Nephron progenitor cell (in vitro differentiated cells): ENCODE measurements around the gene SYNGR4.

Source experiments
- DNase-seq: peaks from one replicate; pipeline ENCODE4 v3.0.0; 2021
- H3K27ac Mint-ChIP-seq: 2 replicates; pipeline ENCODE4 v1.8.0; 2021; ENCODE audit warnings: mild to moderate bottlenecking, moderate library complexity, mixed read lengths
- H3K27me3 Mint-ChIP-seq: 2 replicates; pipeline ENCODE4 v1.8.0; 2021; ENCODE audit warnings: mild to moderate bottlenecking, low read depth, mixed read lengths; ENCODE audit not compliant: poor library complexity
- H3K36me3 Mint-ChIP-seq: 2 replicates; pipeline ENCODE4 v1.8.0; 2021; ENCODE audit warnings: low read depth, mixed read lengths
- H3K4me1 Mint-ChIP-seq: 2 replicates; pipeline ENCODE4 v1.8.0; 2021; ENCODE audit warnings: mixed read lengths
- H3K4me3 Mint-ChIP-seq: 2 replicates; pipeline ENCODE4 v1.8.0; 2021; ENCODE audit warnings: mild to moderate bottlenecking, moderate library complexity, mixed read lengths
- H3K9me3 Mint-ChIP-seq: 2 replicates; pipeline ENCODE4 v1.8.0; 2021; ENCODE audit warnings: mild to moderate bottlenecking, moderate library complexity, mixed read lengths
- CTCF ChIP-seq: fragments of 200-600 bp; sonication (generic); IDR thresholded peaks from 2 replicates; pipeline ENCODE4 v1.5.0; 2021; ENCODE audit warnings: antibody characterized with exemption

The SYNGR4 gene

GRCh38 chr19:48372904-48373303, 8.7 kb downstream of the SYNGR4 start:
- Mint-ChIP-seq H3K27me3 (peaks cover 20% of the 10 kb centered on the region), H3K4me3 (no peak overlapping the region), H3K4me1 (peaks cover 73% of the 10 kb centered on the region), H3K27ac (peak overlapping the region; percentile 83), H3K9me3 (no peaks in the 10 kb centered on the region), H3K36me3 (no peaks in the 10 kb centered on the region)
- TF ChIP-seq CTCF, result no peak
- no peak for DNase-seq

GRCh38 chr19:48373567-48373966, 9.4 kb downstream of the SYNGR4 start:
- Mint-ChIP-seq H3K36me3 (no peaks in the 10 kb centered on the region), H3K9me3 (no peaks in the 10 kb centered on the region), H3K4me3 (no peak overlapping the region), H3K27ac (peak overlapping the region; percentile 83), H3K4me1 (peaks cover 67% of the 10 kb centered on the region), H3K27me3 (peaks cover 17% of the 10 kb centered on the region)
- no peak for DNase-seq
- no peak for TF ChIP-seq CTCF

GRCh38 chr19:48378194-48378570, 14.0 kb downstream of the SYNGR4 start:
- peaks cover 42% of the 10 kb centered on the region for H3K4me1 Mint-ChIP-seq
- peaks cover 10% of the 10 kb centered on the region for H3K27me3 Mint-ChIP-seq

GRCh38 chr19:48379058-48379457, 14.9 kb downstream of the SYNGR4 start:
- no peak for DNase-seq
- Mint-ChIP-seq H3K9me3 (no peaks in the 10 kb centered on the region), H3K4me3 (no peak overlapping the region), H3K4me1 (peaks cover 41% of the 10 kb centered on the region), H3K27ac (no peak overlapping the region), H3K36me3 (peaks cover 26% of the 10 kb centered on the region), H3K27me3 (peaks cover 7% of the 10 kb centered on the region)
- TF ChIP-seq CTCF, result no peak

More at GRCh38 chr19:48378194-48378570, 14.0 kb downstream of the SYNGR4 start:
- no peak overlapping the region for H3K27ac Mint-ChIP-seq
- no peaks in the 10 kb centered on the region for H3K9me3 Mint-ChIP-seq
- no peak overlapping the region for H3K4me3 Mint-ChIP-seq
- TF ChIP-seq CTCF, result no peak
- H3K36me3 Mint-ChIP-seq, result peaks cover 21% of the 10 kb centered on the region
- DNase-seq, result no peak

- no peak overlapping the region for H3K4me3 Mint-ChIP-seq
- DNase-seq, result no peak
- peaks cover 47% of the 10 kb centered on the region for H3K36me3 Mint-ChIP-seq
- H3K27ac Mint-ChIP-seq, result no peak overlapping the region
- H3K27me3 Mint-ChIP-seq, result no peaks in the 10 kb centered on the region
- H3K9me3 Mint-ChIP-seq, result no peaks in the 10 kb centered on the region
- peaks cover 25% of the 10 kb centered on the region for H3K4me1 Mint-ChIP-seq
- TF ChIP-seq CTCF, result no peak
Measured at GRCh38 chr19:48381178-48381950, 17.2 kb downstream of the SYNGR4 start.

- Mint-ChIP-seq H3K36me3 (peaks cover 53% of the 10 kb centered on the region), H3K4me3 (no peak overlapping the region), H3K9me3 (no peaks in the 10 kb centered on the region), H3K4me1 (peaks cover 18% of the 10 kb centered on the region), H3K27me3 (no peaks in the 10 kb centered on the region), H3K27ac (peak overlapping the region; percentile 90)
- no peak for DNase-seq
- TF ChIP-seq CTCF, result no peak
Measured at GRCh38 chr19:48382286-48382685, 18.1 kb downstream of the SYNGR4 start.
